Measurements from ENCODE around the gene ASCC3. TPM values are rescaled to one million over a fixed set of nuclear protein-coding genes. Genes with fewer than 3 reads are reported as not detected.

Gene ASCC3
- total and polyA plus RNA-seq, 4 donors: 12.8 to 32.7 (median 16.4) TPM

- DNase-seq (ENCODE audit: low spot score): no peak
- no peaks in the 10 kb centered on the region for H3K27me3 ChIP-seq (ENCODE audit: control insufficient read depth in 4 of 4, insufficient read depth in 4 of 4, low read length in 3 of 4)
- TF ChIP-seq RAD21 (IDR thresholded peaks at IDR 0.05) (peak in 1 of 2 donors; percentile 54), YY1 (IDR thresholded peaks at IDR 0.05) (peak; percentile 70), TAF1 (conservative IDR thresholded peaks at IDR 0.05) (no peak), ATF3 (IDR thresholded peaks at IDR 0.05) (peak; percentile 81), REST (IDR thresholded peaks at IDR 0.05) (peak; percentile 10), NR2F2 (IDR thresholded peaks at IDR 0.05) (peak; percentile 19), GABPA (IDR thresholded peaks at IDR 0.05 in 1 of 2, conservative IDR thresholded peaks at IDR 0.05 in 1 of 2) (no peak), EGR1 (IDR thresholded peaks at IDR 0.05; ENCODE audit: low read depth in 2 of 2) (peak in 1 of 2 donors; percentile 23), MAX (IDR thresholded peaks at IDR 0.05) (peak; percentile 38), FOXA1 (IDR thresholded peaks at IDR 0.05) (no peak), HNF4G (IDR thresholded peaks at IDR 0.05) (peak; percentile 71), ZBTB33 (IDR thresholded peaks at IDR 0.05) (peak; percentile 32), SP1 (IDR thresholded peaks at IDR 0.05) (peak; percentile 66), JUND (IDR thresholded peaks at IDR 0.05) (peak; percentile 23 to 59), HNF4A (conservative IDR thresholded peaks at IDR 0.05) (peak; percentile 86 to 89), RXRA (IDR thresholded peaks at IDR 0.05) (peak; percentile 72 to 74), CTCF (IDR thresholded peaks at IDR 0.05; ENCODE audit: low read depth, low read length, missing input control) (no peak), FOXA2 (IDR thresholded peaks at IDR 0.05) (peak; percentile 25)
- H3K4me3 ChIP-seq (ENCODE audit: low read depth in 1 of 3, low read length in 3 of 3): no peak overlapping the region
- no peaks in the 10 kb centered on the region for H3K36me3 ChIP-seq (ENCODE audit: control insufficient read depth in 4 of 4, insufficient read depth in 3 of 4, low read depth in 1 of 4, low read length in 3 of 4)
- WGBS: 39% methylated on average over 2 of the region's 2 CpGs
- H3K9me3 ChIP-seq (ENCODE audit: control insufficient read depth in 4 of 4, low read length in 3 of 4): no peaks in the 10 kb centered on the region
- no peak overlapping the region for H3K9ac ChIP-seq (ENCODE audit: low read depth in 1 of 2, low read length in 2 of 2)
- peaks cover 5 to 51% (median 46%) of the 10 kb centered on the region in 4 donors for H3K4me1 ChIP-seq (ENCODE audit: control insufficient read depth in 4 of 4, insufficient read depth in 4 of 4, low read length in 3 of 4)
- H3K27ac ChIP-seq (ENCODE audit: low read depth in 1 of 2, low read length in 2 of 2): peak overlapping the region; percentile 31 to 68
Measured at GRCh38 chr6:100487638-100488037, 393.5 kb downstream of the ASCC3 start.

Data from liver (tissue), 9 donors.